Spleen (tissue), 11 donors: ENCODE data around the gene GEMIN4. TPM values are rescaled to one million over a fixed set of nuclear protein-coding genes. Genes with fewer than 3 reads are reported as not detected.

Experiments
- DNase-seq: peaks from one replicate; pipeline ENCODE4 v3.0.0-alpha.2; 2020
- H3K27ac ChIP-seq, 8 donors: fragments of 200-600 bp; sonication (generic) in 7 of 8; 1 replicate in 4 of 8; 2 replicates in 4 of 8; pipeline versions ENCODE4 v1.5.0 to v1.8.0; 2016 to 2021; ENCODE audit warnings: inconsistent platforms in 4 of 8, mild to moderate bottlenecking in 4 of 8, moderate library complexity in 1 of 8
- H3K27me3 ChIP-seq, 7 donors: fragments of 200-600 bp; sonication (generic) in 6 of 7; replicated peaks in 1 of 7; 1 replicate in 4 of 7; 2 replicates in 3 of 7; pipeline versions ENCODE4 v1.5.0 to v1.8.0; 2016 to 2021; ENCODE audit warnings: inconsistent platforms in 3 of 7, mild to moderate bottlenecking in 1 of 7
- H3K36me3 ChIP-seq, 6 donors: fragments of 200-600 bp; sonication (generic) in 5 of 6; 1 replicate in 4 of 6; 2 replicates in 2 of 6; pipeline versions ENCODE4 v1.5.0 to v1.8.0; 2016 to 2021; ENCODE audit warnings: inconsistent platforms in 2 of 6
- H3K4me1 ChIP-seq, 6 donors: fragments of 200-600 bp; sonication (generic) in 5 of 6; 1 replicate in 3 of 6; 2 replicates in 3 of 6; pipeline versions ENCODE4 v1.5.0 to v1.8.0; 2016 to 2021; ENCODE audit warnings: inconsistent platforms in 3 of 6
- H3K4me3 ChIP-seq, 8 donors: fragments of 200-600 bp; sonication (generic) in 7 of 8; 1 replicate in 4 of 8; 2 replicates in 4 of 8; pipeline versions ENCODE4 v1.5.0 to v1.8.0; 2016 to 2021; ENCODE audit warnings: inconsistent platforms in 4 of 8, mild to moderate bottlenecking in 4 of 8, moderate library complexity in 2 of 8
- H3K9me3 ChIP-seq, 8 donors: fragments of 200-600 bp; sonication (generic) in 7 of 8; 1 replicate in 4 of 8; 2 replicates in 4 of 8; pipeline versions ENCODE4 v1.5.0 to v1.8.0; 2016 to 2021; ENCODE audit warnings: inconsistent platforms in 4 of 8
- CTCF ChIP-seq, 11 experiments: fragments of 200-600 bp in 7 of 11; fragments of 450-650 bp in 4 of 11; sonication (generic) in 4 of 11; IDR thresholded peaks in 8 of 11; conservative IDR thresholded peaks in 3 of 11; 1 replicate in 7 of 11; 2 replicates in 4 of 11; pipeline versions ENCODE4 v1.4.0 to v1.8.0; 2016 to 2021; ENCODE audit warnings: antibody characterized with exemption in 11 of 11, inconsistent platforms in 4 of 11, mild to moderate bottlenecking in 1 of 11
- POLR2A ChIP-seq, 3 donors: fragments of 450-650 bp; IDR thresholded peaks; one replicate each; pipeline ENCODE4 v1.5.1; 2017; ENCODE audit warnings: antibody characterized with exemption in 3 of 3, mild to moderate bottlenecking in 1 of 3
- POLR2AphosphoS5 ChIP-seq, 3 donors: sonication (generic); formaldehyde crosslinking; IDR thresholded peaks; one replicate each; pipeline ENCODE4 v1.5.1; 2017; ENCODE audit warnings: antibody characterized with exemption in 3 of 3
- WGBS, 5 donors: extraction: QIAGEN DNeasy Blood & Tissue Kit in 3 of 5; methylation state at CpG; one replicate each; pipeline versions ENCODE4 v1.1.5 to v1.1.7; 2013 to 2018; 5-methylcytosine and 5-hydroxymethylcytosine counted together
- intact Hi-C: fragments of 100-400 bp; cut with DNase I; formaldehyde crosslinking; loops from one replicate; pipeline ENCODE4 v1.15.0; 2023; ENCODE audit warnings: low total_unique reads
- polyA plus RNA-seq, 3 donors: library from polyadenylated mRNA; stranded (reverse); fragments of 200-250 nt; gene quantifications; one replicate each; pipeline ENCODE4 v1.2.1, GENCODE V29; 2013
- total RNA-seq, 7 donors: library from RNA; depleted of rRNA in 3 of 7; stranded (reverse); fragments of >200 nt in 3 of 7; fragmentation: NEBNext Ultra II Directional in 4 of 7; extraction: Animal tissue kit (Norgen Biotek cat#: 25700) in 4 of 7; gene quantifications; one replicate each; pipeline versions ENCODE4 v1.1.0 to v1.2.1, GENCODE V29; 2016 to 2021
- donor health status: healthy with polysubstance abuse.
- donor health status: DM: no; HTN: no; CAD: no; lungs with moderate emphysema.
- donor health status: DM: no; HTN: no; CAD: no.
- donor health status: Bipolar disorder and iron deficiency.
- donor health status: healthy.
- donor health status: DM: no; HTN: no; CAD: no.
- donor health status: DM: yes; HTN: yes; CAD: no.

Gene GEMIN4
- total and polyA plus RNA-seq, 10 donors, result 5.7 to 24.9 (median 19.2) TPM

DNA sequence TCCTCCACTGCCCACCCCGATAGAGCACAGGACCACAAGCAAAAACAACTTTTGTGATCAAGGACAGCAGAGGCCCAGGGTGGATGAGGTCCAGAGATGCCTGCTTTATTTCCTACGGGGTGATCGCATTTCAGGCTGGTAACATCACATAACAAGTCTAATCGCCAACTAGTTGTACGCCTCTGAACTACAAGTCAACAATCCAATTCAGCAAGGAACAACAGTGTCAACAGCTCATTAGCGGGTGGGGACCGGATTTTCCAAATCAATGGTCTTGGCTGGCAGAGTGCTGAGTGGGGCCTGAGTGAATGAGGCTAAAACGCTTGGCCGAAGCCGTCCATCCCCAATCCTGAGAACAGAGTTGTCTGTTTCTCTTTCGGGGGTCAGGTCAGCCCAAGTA lies 47.2 kb upstream of the GEMIN4 start:
- WGBS, 5 donors, result 89 to 96% (median 95%) methylated on average over 11 of the region's 11 CpGs
- intact Hi-C loops, result loop anchor here (5.0 kb wide), 1 partner anchor 183 kb away; no protein-coding TSS in a partner anchor
- Histone ChIP-seq H3K27me3 (no peaks in the 10 kb centered on the region), H3K27ac (no peak overlapping the region), H3K36me3 (no peaks in the 10 kb centered on the region), H3K4me1 (peaks cover 0 to 26% (median 15%) of the 10 kb centered on the region in 6 donors), H3K9me3 (no peaks in the 10 kb centered on the region), H3K4me3 (no peak overlapping the region)
- no peak for DNase-seq
- TF ChIP-seq POLR2A (IDR thresholded peaks at IDR 0.05) (no peak), POLR2AphosphoS5 (IDR thresholded peaks at IDR 0.05) (no peak), CTCF (IDR thresholded peaks at IDR 0.05 in 8 of 11, conservative IDR thresholded peaks at IDR 0.05 in 3 of 11) (no peak)

DNA sequence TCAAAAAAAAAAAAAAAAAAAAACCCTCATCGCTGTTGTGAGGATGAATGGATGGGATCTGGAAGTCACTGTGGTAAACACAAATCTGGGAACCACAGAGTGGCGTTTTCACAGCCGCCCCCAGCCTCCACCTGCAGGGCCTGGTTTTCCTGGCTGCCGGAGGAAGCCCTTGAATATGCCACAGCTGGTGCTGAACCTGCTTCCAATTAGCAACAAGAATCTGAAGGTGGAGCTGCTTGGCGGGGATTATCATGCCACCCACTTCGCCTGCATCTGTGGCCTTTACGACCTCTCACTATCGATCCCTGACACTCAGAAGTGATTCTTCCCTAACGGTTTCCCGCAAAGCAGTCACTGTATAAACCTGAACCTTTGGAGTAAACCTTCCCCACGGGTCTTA lies 46.2 kb upstream of the GEMIN4 start:
- TF ChIP-seq CTCF (IDR thresholded peaks at IDR 0.05 in 8 of 11, conservative IDR thresholded peaks at IDR 0.05 in 3 of 11), result no peak
- TF ChIP-seq POLR2AphosphoS5 (IDR thresholded peaks at IDR 0.05), result no peak
- no peak for TF ChIP-seq POLR2A (IDR thresholded peaks at IDR 0.05)
- Histone ChIP-seq H3K4me1 (peaks cover 0 to 26% (median 15%) of the 10 kb centered on the region in 6 donors), H3K36me3 (peaks cover 0 to 5% (median 0%) of the 10 kb centered on the region in 6 donors), H3K27ac (no peak overlapping the region), H3K27me3 (no peaks in the 10 kb centered on the region), H3K4me3 (no peak overlapping the region), H3K9me3 (no peaks in the 10 kb centered on the region)
- intact Hi-C loops, result loop anchor here (5.0 kb wide), 1 partner anchor 184 kb away; no protein-coding TSS in a partner anchor
- DNase-seq, result peak; percentile 16
- 68 to 81% (median 80%) methylated on average over 11 of the region's 11 CpGs for WGBS, 5 donors

DNA sequence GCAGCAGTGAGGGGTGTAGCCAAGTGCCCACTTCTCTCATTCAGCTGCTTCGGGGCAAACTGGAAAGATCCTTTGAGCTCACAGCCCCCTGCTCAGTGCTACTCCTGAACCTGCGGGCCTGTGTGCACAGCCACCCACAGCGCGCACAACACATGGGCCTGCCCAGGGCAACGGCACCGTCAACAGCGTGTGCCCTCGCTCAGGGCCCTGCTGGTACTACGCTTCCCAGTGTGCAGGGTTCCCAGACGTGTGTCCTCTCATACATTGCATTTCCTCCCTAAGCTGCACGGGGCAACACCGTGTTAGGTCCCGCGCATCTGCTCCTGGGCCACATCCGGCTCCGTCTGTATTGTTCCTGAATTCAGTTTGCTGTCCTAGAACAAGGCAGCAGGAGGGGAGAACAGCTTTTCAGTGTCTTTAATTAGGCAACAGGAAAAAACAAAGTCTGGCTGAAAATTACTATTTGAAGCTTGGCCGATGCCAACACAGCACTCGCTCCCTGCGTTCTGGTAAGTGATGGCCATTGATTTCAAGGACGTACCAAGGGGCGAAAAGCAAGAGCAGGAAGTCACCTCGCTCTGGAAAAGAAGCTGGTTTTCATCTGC lies 45.3 kb upstream of the GEMIN4 start:
- Histone ChIP-seq H3K4me1 (peaks cover 0 to 26% (median 15%) of the 10 kb centered on the region in 6 donors), H3K27ac (peak overlapping the region in 3 of 8 donors; percentile 4 to 8 (median 6)), H3K36me3 (peaks cover 0 to 15% (median 6%) of the 10 kb centered on the region in 6 donors), H3K27me3 (no peaks in the 10 kb centered on the region), H3K4me3 (no peak overlapping the region), H3K9me3 (no peaks in the 10 kb centered on the region)
- no peak for TF ChIP-seq CTCF (IDR thresholded peaks at IDR 0.05 in 8 of 11, conservative IDR thresholded peaks at IDR 0.05 in 3 of 11)
- TF ChIP-seq POLR2A (IDR thresholded peaks at IDR 0.05), result no peak
- peak; percentile 7 to 60 (median 54) for TF ChIP-seq POLR2AphosphoS5 (IDR thresholded peaks at IDR 0.05)
- DNase-seq, result peak; percentile 68
- 61 to 81% (median 74%) methylated on average over 16 to 22 of the region's 22 CpGs for WGBS, 5 donors
- intact Hi-C loops, result loop anchor here (5.0 kb wide), 1 partner anchor 185 kb away; no protein-coding TSS in a partner anchor

- no peaks in the 10 kb centered on the region for H3K27me3 ChIP-seq
- 84 to 92% (median 86%) methylated on average over 11 to 15 of the region's 15 CpGs for WGBS, 5 donors
- intact Hi-C loops, result loop anchor here (5.0 kb wide), 1 partner anchor 186 kb away; no protein-coding TSS in a partner anchor
- no peaks in the 10 kb centered on the region for H3K9me3 ChIP-seq
- peaks cover 0 to 26% (median 15%) of the 10 kb centered on the region in 6 donors for H3K4me1 ChIP-seq
- peak overlapping the region in 1 of 8 donors; percentile 4 for H3K27ac ChIP-seq
- peaks cover 0 to 22% (median 14%) of the 10 kb centered on the region in 6 donors for H3K36me3 ChIP-seq
- TF ChIP-seq POLR2A (IDR thresholded peaks at IDR 0.05) (no peak), POLR2AphosphoS5 (IDR thresholded peaks at IDR 0.05) (no peak), CTCF (IDR thresholded peaks at IDR 0.05 in 8 of 11, conservative IDR thresholded peaks at IDR 0.05 in 3 of 11) (no peak)
- no peak overlapping the region for H3K4me3 ChIP-seq
- DNase-seq, result peak; percentile 54
These were observed 44.5 kb upstream of the GEMIN4 start for GRCh38 chr17:796609-797008.
